IMR-90 (cell line): Measurements from ENCODE around the gene KLHL36. TPM values are rescaled to one million over a fixed set of nuclear protein-coding genes. Genes with fewer than 3 reads are reported as not detected.

Experiments used
- ATAC-seq: fragments of 200-7000 bp; cut with Tn5 transposase; 2 replicates; pipeline ENCODE4 v1.9.1; 2020; ENCODE audit warnings: low read depth, mild to moderate bottlenecking, moderate library complexity
- BruUV-seq: library from RNA; stranded (reverse); fragments of 400-500 nt; replicated peaks from 2 replicates; lab custom pipeline; 2021; lab: Mats Ljungman, UMichigan
- CTCF ChIA-PET: fragments of 300-600 bp; formaldehyde crosslinking; extraction: SDS; loops from one replicate; lab custom pipeline; 2021; ENCODE audit warnings: antibody characterized with exemption; lab: Yijun Ruan, JAX
- POLR2A ChIA-PET: fragments of 300-600 bp; sonication (Branson Sonifier 250); formaldehyde crosslinking; loops from one replicate; lab custom pipeline; 2022; ENCODE audit warnings: antibody characterized with exemption; ENCODE audit not compliant: unreplicated experiment; lab: Charles Lee
- DNase-seq: peaks from one replicate; pipeline ENCODE4 v3.0.0; 2013
- H2AFZ ChIP-seq: replicated peaks from 2 replicates; pipeline ENCODE3; 2013; ENCODE audit warnings: low read length, mild to moderate bottlenecking; ENCODE audit not compliant: poor library complexity
- H2AK5ac ChIP-seq: 2 replicates; pipeline ENCODE4 v1.6.1; 2013; ENCODE audit warnings: low read depth, low read length, inconsistent platforms
- H2AK9ac ChIP-seq: replicated peaks from 2 replicates; pipeline ENCODE3; 2013; ENCODE audit warnings: mild to moderate bottlenecking, low read depth, low read length, moderate library complexity; ENCODE audit not compliant: poor library complexity
- H2BK120ac ChIP-seq: 2 replicates; pipeline ENCODE4 v1.6.1; 2013; ENCODE audit warnings: low read depth, low read length, inconsistent platforms
- H2BK15ac ChIP-seq: 3 replicates; pipeline ENCODE4 v1.6.1; 2013; ENCODE audit warnings: low read depth, low read length, inconsistent platforms
- H2BK20ac ChIP-seq: 2 replicates; pipeline ENCODE4 v1.6.1; 2013; ENCODE audit warnings: low read depth, mild to moderate bottlenecking, inconsistent platforms, low read length, moderate library complexity
- H2BK5ac ChIP-seq: 2 replicates; pipeline ENCODE4 v1.6.1; 2013; ENCODE audit warnings: mild to moderate bottlenecking, low read depth, low read length, inconsistent platforms; ENCODE audit not compliant: poor library complexity, severe bottlenecking
- H3K14ac ChIP-seq: replicated peaks from 2 replicates; pipeline ENCODE4 v1.6.1; 2013; ENCODE audit warnings: low read depth, low read length, inconsistent platforms
- H3K18ac ChIP-seq: 2 replicates; pipeline ENCODE4 v1.6.1; 2013; ENCODE audit warnings: low read depth, low read length, control low read depth
- H3K23ac ChIP-seq: 2 replicates; pipeline ENCODE4 v1.6.1; 2013; ENCODE audit warnings: low read depth, low read length, inconsistent platforms
- H3K27ac ChIP-seq: 2 replicates; pipeline ENCODE4 v1.5.1; 2013; ENCODE audit warnings: mild to moderate bottlenecking, control low read depth, low read length; ENCODE audit not compliant: insufficient read depth
- H3K27me3 ChIP-seq: 2 replicates; pipeline ENCODE4 v1.6.1; 2013; ENCODE audit warnings: low read length; ENCODE audit not compliant: control insufficient read depth, insufficient read depth
- H3K36me3 ChIP-seq: 2 replicates; pipeline ENCODE4 v1.6.1; 2013; ENCODE audit warnings: low read length, mixed read lengths; ENCODE audit not compliant: control insufficient read depth, insufficient read depth
- H3K4ac ChIP-seq: 2 replicates; pipeline ENCODE4 v1.6.1; 2013; ENCODE audit warnings: low read depth, low read length, inconsistent platforms
- H3K4me1 ChIP-seq: 2 replicates; pipeline ENCODE4 v1.6.1; 2013; ENCODE audit warnings: low read length, mixed read lengths; ENCODE audit not compliant: control insufficient read depth, insufficient read depth
- H3K4me2 ChIP-seq: 2 replicates; pipeline ENCODE4 v1.6.1; 2013; ENCODE audit warnings: low read depth, mild to moderate bottlenecking, control low read depth, low read length, moderate library complexity
- H3K4me3 ChIP-seq: 2 replicates; pipeline ENCODE4 v1.5.1; 2013; ENCODE audit warnings: low read depth, mild to moderate bottlenecking, control low read depth, low read length, moderate library complexity; ENCODE audit not compliant: insufficient read depth
- H3K56ac ChIP-seq: 2 replicates; pipeline ENCODE4 v1.6.1; 2013; ENCODE audit warnings: low read length, inconsistent platforms; ENCODE audit not compliant: insufficient read depth; ENCODE audit errors: extremely low read depth
- H3K79me1 ChIP-seq, 2 experiments: 2 replicates each; pipeline ENCODE4 v1.6.1; 2013; ENCODE audit warnings: low read length in 2 of 2, inconsistent platforms in 1 of 2, low read depth in 1 of 2
- H3K9ac ChIP-seq: 2 replicates; pipeline ENCODE4 v1.6.1; 2013; ENCODE audit warnings: low read depth, low read length, control low read depth
- H3K9me1 ChIP-seq: 2 replicates; pipeline ENCODE4 v1.6.1; 2013; ENCODE audit warnings: low read length, inconsistent platforms; ENCODE audit not compliant: insufficient read depth
- H3K9me3 ChIP-seq: 2 replicates; pipeline ENCODE4 v1.6.1; 2013; ENCODE audit warnings: low read length; ENCODE audit not compliant: control insufficient read depth, insufficient read depth
- H4K20me1 ChIP-seq: 2 replicates; pipeline ENCODE4 v1.6.1; 2013; ENCODE audit warnings: low read length, inconsistent platforms; ENCODE audit not compliant: insufficient read depth
- H4K5ac ChIP-seq: 2 replicates; pipeline ENCODE4 v1.6.1; 2013; ENCODE audit warnings: mild to moderate bottlenecking, low read depth, low read length, control low read depth
- H4K8ac ChIP-seq, 2 experiments: 2 replicates each; pipeline ENCODE4 v1.6.1; 2013; ENCODE audit warnings: low read depth in 2 of 2, low read length in 2 of 2, control low read depth in 1 of 2, inconsistent platforms in 1 of 2
- H4K91ac ChIP-seq: 2 replicates; pipeline ENCODE4 v1.6.1; 2013; ENCODE audit warnings: low read depth, low read length, inconsistent platforms; ENCODE audit not compliant: insufficient read depth
- ELK1 ChIP-seq: fragments of 150-350 bp; IDR thresholded peaks from 2 replicates; pipeline ENCODE4 v1.6.1; 2016; ENCODE audit warnings: low read depth, mild to moderate bottlenecking, low read length, moderate library complexity, borderline replicate concordance
- NFE2L2 ChIP-seq: fragments of 150-350 bp; IDR thresholded peaks from 2 replicates; pipeline ENCODE4 v1.6.1; 2016; ENCODE audit warnings: low read depth, mild to moderate bottlenecking, low read length
- POLR2A ChIP-seq: IDR thresholded peaks from 2 replicates; pipeline ENCODE4 v1.6.1; 2012; ENCODE audit warnings: mild to moderate bottlenecking, low read depth, low read length
- RFX5 ChIP-seq: IDR thresholded peaks from 2 replicates; pipeline ENCODE4 v1.8.0; 2012; ENCODE audit warnings: low read depth, mild to moderate bottlenecking, low read length, moderate library complexity
- WGBS, 2 experiments: methylation state at CpG; one replicate each; pipeline versions ENCODE4 v1.1.5 to v1.1.7; 2013; ENCODE audit warnings: missing lambda C conversion rate in 2 of 2; ENCODE audit not compliant: insufficient read length in 1 of 2; ENCODE audit errors: extremely low coverage in 2 of 2; 5-methylcytosine and 5-hydroxymethylcytosine counted together
- dilution Hi-C: fragments of 300-500 bp; cut with HindIII; formaldehyde crosslinking; loops from one replicate; pipeline ENCODE4 v1.14.3; 2018; ENCODE audit warnings: low sequenced_read_pairs; ENCODE audit not compliant: unreplicated experiment
- in situ Hi-C: fragments of 300-500 bp; cut with MboI; formaldehyde crosslinking; loops from 3 replicates; pipeline ENCODE4 v1.14.3; 2019; ENCODE audit warnings: low sequenced_read_pairs, inconsistent platforms, mixed read lengths
- intact Hi-C: fragments of 100-400 bp; cut with micrococcal nuclease; formaldehyde crosslinking; loops from 2 replicates; pipeline ENCODE4 v1.10.0; 2022
- polyA plus RNA-seq, 3 experiments: library from polyadenylated mRNA; depleted of rRNA; stranded (reverse); fragments of >200 nt; gene quantifications; 2 replicates each; pipeline ENCODE4 v1.2.3, GENCODE V29; 2012; ENCODE audit warnings: low replicate concordance in 1 of 3
- total RNA-seq: library from RNA; depleted of rRNA; stranded (reverse); fragments of >200 nt; gene quantifications from 2 replicates; pipeline ENCODE4 v1.2.3, GENCODE V29; 2012

KLHL36 gene
- total and polyA plus RNA-seq, 2 of the 4 experiments (the other 2 are of a cell fraction): 45.9 to 46.3 TPM

GRCh38 chr16:84704253-84704652 is 55.9 kb downstream of the KLHL36 start:
- in situ Hi-C loops: loop anchor here (25.0 kb wide), 1 partner anchor 417 kb away; the partner anchor contains the start of gene WFDC1

More at GRCh38 chr16:84704253-84704652, 55.9 kb downstream of the KLHL36 start:
- WGBS, 2 experiments: no CpG with 5 or more reads among the region's 2 CpGs
- H4K8ac ChIP-seq: no peak overlapping the region
- POLR2A ChIA-PET: no interaction called here
- no peak overlapping the region for H3K56ac ChIP-seq
- H2BK20ac ChIP-seq: no peak overlapping the region
- TF ChIP-seq POLR2A: no peak
- TF ChIP-seq RFX5: no peak
- TF ChIP-seq ELK1: no peak
- no peak for TF ChIP-seq NFE2L2
- peaks cover 4% of the 10 kb centered on the region for H3K4me1 ChIP-seq
- H3K36me3 ChIP-seq: peaks cover 2% of the 10 kb centered on the region; the same call in 1 of the 2 replicates
- no peak overlapping the region for H2AFZ ChIP-seq
- no peak overlapping the region for H3K4ac ChIP-seq
- intact Hi-C loops (no loop called here), dilution Hi-C loops (no loop called here)
- no peak overlapping the region for H2BK5ac ChIP-seq
- H3K27ac ChIP-seq: no peak overlapping the region
- no peak overlapping the region for H3K4me2 ChIP-seq
- no peak overlapping the region for H2AK5ac ChIP-seq
- peaks cover 18% of the 10 kb centered on the region for H3K9me1 ChIP-seq
- H3K79me1 ChIP-seq: peaks cover 5 to 53% of the 10 kb centered on the region in 2 experiments; a peak in 3 of 4 replicates
- H3K9ac ChIP-seq: no peak overlapping the region
- H3K4me3 ChIP-seq: no peak overlapping the region
- no peak overlapping the region for H2AK9ac ChIP-seq
- DNase-seq (no peak), ATAC-seq (no peak)
- CTCF ChIA-PET: interaction anchor here (0.6 to 2.4 kb wide), 3 partner anchors 22 to 152 kb away, joined by 3 to 7 read pairs (median 3); no protein-coding TSS in a partner anchor
- no peak overlapping the region for H3K23ac ChIP-seq
- no peak overlapping the region for H3K18ac ChIP-seq
- H2BK120ac ChIP-seq: no peak overlapping the region
- H4K5ac ChIP-seq: no peak overlapping the region
- H3K14ac ChIP-seq: no peak overlapping the region
- H2BK15ac ChIP-seq: no peak overlapping the region
- no peak overlapping the region for H4K91ac ChIP-seq
- no peaks in the 10 kb centered on the region for H3K9me3 ChIP-seq
- peaks cover 83% of the 10 kb centered on the region for H4K20me1 ChIP-seq
- H3K27me3 ChIP-seq: no peaks in the 10 kb centered on the region
- TSS peak; percentile 3 for BruUV-seq
